WTC11 (cell line): ENCODE results near the gene PIMREG. TPM values are rescaled to one million over a fixed set of nuclear protein-coding genes. Genes with fewer than 3 reads are reported as not detected.

Source experiments
- ATAC-seq: fragments of 200-7000 bp; cut with Tn5 transposase; 2 replicates; pipeline ENCODE4 v1.10.0; 2021; ENCODE audit warnings: mild to moderate bottlenecking, moderate library complexity
- CTCF ChIA-PET: fragments of 300-600 bp; sonication (Branson Sonifier 250); formaldehyde crosslinking; loops from one replicate; lab custom pipeline; 2021; ENCODE audit warnings: antibody characterized with exemption; lab: Charles Lee
- POLR2A ChIA-PET: fragments of 350-600 bp; sonication (Branson Sonifier 250); formaldehyde crosslinking; loops from one replicate; lab custom pipeline; 2021; ENCODE audit warnings: antibody characterized with exemption; lab: Charles Lee
- DNase-seq: peaks from one replicate; pipeline ENCODE4 v3.0.0; 2021; ENCODE audit warnings: low spot score
- H3K27ac Mint-ChIP-seq: 2 replicates; pipeline ENCODE4 v1.8.0; 2021; ENCODE audit warnings: mixed read lengths
- H3K27me3 Mint-ChIP-seq: 2 replicates; pipeline ENCODE4 v1.8.0; 2021; ENCODE audit warnings: low read depth, mild to moderate bottlenecking, moderate library complexity, mixed read lengths
- H3K36me3 Mint-ChIP-seq: 2 replicates; pipeline ENCODE4 v1.8.0; 2021; ENCODE audit warnings: mixed read lengths
- H3K4me1 Mint-ChIP-seq: 2 replicates; pipeline ENCODE4 v1.8.0; 2022; ENCODE audit warnings: mixed read lengths
- H3K4me3 Mint-ChIP-seq: 2 replicates; pipeline ENCODE4 v1.8.0; 2021; ENCODE audit warnings: mild to moderate bottlenecking, moderate library complexity, mixed read lengths
- H3K9me3 Mint-ChIP-seq: 2 replicates; pipeline ENCODE4 v1.8.0; 2021; ENCODE audit warnings: mixed read lengths
- ELF4 ChIP-seq: sonication (generic); formaldehyde crosslinking; IDR thresholded peaks from 2 replicates; pipeline ENCODE4 v1.8.1; 2022; ENCODE audit warnings: low read depth, mild to moderate bottlenecking, moderate library complexity, missing genetic modification reagents
- NFATC4 ChIP-seq: fragments of 250-450 bp; sonication (Bioruptor Pico); IDR thresholded peaks from 2 replicates; pipeline ENCODE4 v1.9.0; 2021; ENCODE audit warnings: mild to moderate bottlenecking
- NR1H2 ChIP-seq: sonication (generic); formaldehyde crosslinking; IDR thresholded peaks from 2 replicates; pipeline ENCODE4 v1.9.0; 2021; ENCODE audit warnings: mild to moderate bottlenecking, moderate library complexity, missing genetic modification reagents
- NR3C1 ChIP-seq: sonication (generic); formaldehyde crosslinking; conservative IDR thresholded peaks from 2 replicates; pipeline ENCODE4 v1.8.1; 2023; ENCODE audit warnings: low read depth, mild to moderate bottlenecking, missing genetic modification reagents
- SMAD3 ChIP-seq: sonication (generic); formaldehyde crosslinking; IDR thresholded peaks from 2 replicates; pipeline ENCODE4 v1.8.0; 2022; ENCODE audit warnings: missing genetic modification reagents, mild to moderate bottlenecking, borderline replicate concordance
- SOX15 ChIP-seq: fragments of 250-450 bp; sonication (Bioruptor Pico); IDR thresholded peaks from 2 replicates; pipeline ENCODE4 v1.9.0; 2021; ENCODE audit warnings: mild to moderate bottlenecking
- TEAD1 ChIP-seq: sonication (generic); formaldehyde crosslinking; IDR thresholded peaks from 2 replicates; pipeline ENCODE4 v1.8.0; 2022; ENCODE audit warnings: mild to moderate bottlenecking, missing genetic modification reagents
- TP53 ChIP-seq: sonication (generic); formaldehyde crosslinking; IDR thresholded peaks from 2 replicates; pipeline ENCODE4 v1.8.1; 2023; ENCODE audit warnings: mild to moderate bottlenecking, missing genetic modification reagents
- ZNF396 ChIP-seq: fragments of 250-450 bp; sonication (Bioruptor Pico); IDR thresholded peaks from 2 replicates; pipeline ENCODE4 v1.8.0; 2021; ENCODE audit warnings: mild to moderate bottlenecking, moderate library complexity, borderline replicate concordance
- total RNA-seq: library from RNA; stranded (reverse); gene quantifications from 3 replicates; pipeline ENCODE4 v1.2.3, GENCODE V29; 2021
- TF ChIP-seq, protein P1 (sequence below): sonication (generic); formaldehyde crosslinking; IDR thresholded peaks from 2 replicates; pipeline ENCODE4 v1.8.1; 2023; ENCODE audit warnings: mild to moderate bottlenecking, missing genetic modification reagents
- TF ChIP-seq, protein P2 (sequence below): sonication (generic); formaldehyde crosslinking; IDR thresholded peaks from 2 replicates; pipeline ENCODE4 v1.8.1; 2022; ENCODE audit warnings: low read depth, mild to moderate bottlenecking, moderate library complexity, missing genetic modification reagents, borderline replicate concordance
- TF ChIP-seq, protein P3 (sequence below): sonication (generic); formaldehyde crosslinking; IDR thresholded peaks from 2 replicates; pipeline ENCODE4 v1.8.0; 2022; ENCODE audit warnings: mild to moderate bottlenecking, missing genetic modification reagents
- TF ChIP-seq, protein P4 (sequence below): sonication (generic); formaldehyde crosslinking; IDR thresholded peaks from 2 replicates; pipeline ENCODE4 v1.8.1; 2023; ENCODE audit warnings: mild to moderate bottlenecking, missing genetic modification reagents, moderate library complexity
- TF ChIP-seq, protein P5 (sequence below): sonication (generic); formaldehyde crosslinking; IDR thresholded peaks from 2 replicates; pipeline ENCODE4 v1.8.0; 2023; ENCODE audit warnings: mild to moderate bottlenecking, missing genetic modification reagents
- TF ChIP-seq, protein P6 (sequence below): sonication (generic); formaldehyde crosslinking; conservative IDR thresholded peaks from 2 replicates; pipeline ENCODE4 v1.8.1; 2023; ENCODE audit warnings: mild to moderate bottlenecking, low read depth, missing genetic modification reagents, moderate library complexity

Gene PIMREG
- total RNA-seq, 1 experiment from 2014 or later = 92.2 TPM

DNA sequence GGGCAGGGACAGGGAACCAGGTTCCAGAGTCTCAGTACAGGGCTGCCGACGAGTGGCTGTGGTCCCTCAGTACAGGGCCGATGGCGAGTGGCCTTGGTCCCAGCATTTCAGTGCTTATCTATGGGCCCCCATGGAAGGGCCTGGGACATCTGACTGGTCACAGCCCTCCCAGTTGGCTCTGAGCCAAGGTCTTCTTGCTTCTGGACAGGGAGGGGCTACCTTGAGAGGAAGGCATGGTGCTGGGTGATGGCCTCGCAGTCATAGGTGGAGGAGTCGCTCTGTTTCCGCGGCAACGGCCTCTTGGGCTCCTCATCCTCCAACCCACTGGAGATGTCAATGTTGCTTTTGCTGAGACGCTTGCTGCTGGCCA, 32.5 kb downstream of the PIMREG start:
- Mint-ChIP-seq H3K27ac (no peak overlapping the region), H3K4me1 (peaks cover 22% of the 10 kb centered on the region), H3K4me3 (no peak overlapping the region), H3K27me3 (no peaks in the 10 kb centered on the region), H3K36me3 (no peaks in the 10 kb centered on the region), H3K9me3 (no peaks in the 10 kb centered on the region)
- CTCF ChIA-PET = interaction anchor here (1.4 kb wide), 1 partner anchor 10 kb away, joined by 5 read pairs; no protein-coding TSS in a partner anchor
- DNase-seq (no peak), ATAC-seq (no peak)
- TF ChIP-seq NR3C1 (CRISPR knock-in tag) (no peak), SOX15 (no peak), TP53 (CRISPR knock-in tag) (no peak), NR1H2 (CRISPR knock-in tag) (no peak)
- TF ChIP-seq, protein P1, sequence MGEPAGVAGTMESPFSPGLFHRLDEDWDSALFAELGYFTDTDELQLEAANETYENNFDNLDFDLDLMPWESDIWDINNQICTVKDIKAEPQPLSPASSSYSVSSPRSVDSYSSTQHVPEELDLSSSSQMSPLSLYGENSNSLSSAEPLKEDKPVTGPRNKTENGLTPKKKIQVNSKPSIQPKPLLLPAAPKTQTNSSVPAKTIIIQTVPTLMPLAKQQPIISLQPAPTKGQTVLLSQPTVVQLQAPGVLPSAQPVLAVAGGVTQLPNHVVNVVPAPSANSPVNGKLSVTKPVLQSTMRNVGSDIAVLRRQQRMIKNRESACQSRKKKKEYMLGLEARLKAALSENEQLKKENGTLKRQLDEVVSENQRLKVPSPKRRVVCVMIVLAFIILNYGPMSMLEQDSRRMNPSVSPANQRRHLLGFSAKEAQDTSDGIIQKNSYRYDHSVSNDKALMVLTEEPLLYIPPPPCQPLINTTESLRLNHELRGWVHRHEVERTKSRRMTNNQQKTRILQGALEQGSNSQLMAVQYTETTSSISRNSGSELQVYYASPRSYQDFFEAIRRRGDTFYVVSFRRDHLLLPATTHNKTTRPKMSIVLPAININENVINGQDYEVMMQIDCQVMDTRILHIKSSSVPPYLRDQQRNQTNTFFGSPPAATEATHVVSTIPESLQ (CRISPR knock-in tag) = no peak
- POLR2A ChIA-PET = no interaction called here

DNA sequence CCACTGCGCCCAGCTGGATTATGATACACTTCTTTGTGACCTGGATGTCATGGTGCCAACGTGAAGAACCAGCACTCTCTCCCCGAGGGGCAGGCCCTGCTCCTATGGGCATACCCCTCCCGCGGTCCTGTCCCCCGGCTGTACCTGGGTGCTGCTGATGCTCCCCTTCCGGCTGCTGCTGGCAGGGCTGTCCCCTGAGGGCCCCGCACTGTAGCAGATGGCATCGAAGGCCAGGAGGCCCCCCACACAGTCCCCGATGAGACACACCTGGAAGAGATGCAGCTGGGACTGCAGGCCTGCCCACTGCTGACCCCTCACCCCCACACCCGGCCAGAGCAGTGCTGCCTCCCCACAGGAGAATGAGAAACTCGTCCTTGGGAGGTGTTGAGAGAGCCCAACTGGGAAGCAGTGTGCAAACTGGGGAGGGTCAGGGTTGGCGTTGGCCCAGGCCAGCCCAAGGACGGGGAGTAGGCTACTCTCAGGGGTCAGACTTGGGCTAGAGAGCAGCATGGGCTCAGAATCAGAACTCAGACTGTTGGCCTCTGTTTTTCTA, 33.7 kb downstream of the PIMREG start:
- CTCF ChIA-PET = no interaction called here
- Mint-ChIP-seq H3K36me3 (no peaks in the 10 kb centered on the region), H3K27ac (no peak overlapping the region), H3K9me3 (no peaks in the 10 kb centered on the region), H3K4me3 (no peak overlapping the region), H3K27me3 (no peaks in the 10 kb centered on the region), H3K4me1 (peaks cover 16% of the 10 kb centered on the region)
- POLR2A ChIA-PET = no interaction called here
- TF ChIP-seq, protein P2, sequence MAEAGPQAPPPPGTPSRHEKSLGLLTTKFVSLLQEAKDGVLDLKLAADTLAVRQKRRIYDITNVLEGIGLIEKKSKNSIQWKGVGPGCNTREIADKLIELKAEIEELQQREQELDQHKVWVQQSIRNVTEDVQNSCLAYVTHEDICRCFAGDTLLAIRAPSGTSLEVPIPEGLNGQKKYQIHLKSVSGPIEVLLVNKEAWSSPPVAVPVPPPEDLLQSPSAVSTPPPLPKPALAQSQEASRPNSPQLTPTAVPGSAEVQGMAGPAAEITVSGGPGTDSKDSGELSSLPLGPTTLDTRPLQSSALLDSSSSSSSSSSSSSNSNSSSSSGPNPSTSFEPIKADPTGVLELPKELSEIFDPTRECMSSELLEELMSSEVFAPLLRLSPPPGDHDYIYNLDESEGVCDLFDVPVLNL (CRISPR knock-in tag) = no peak
- TF ChIP-seq NR1H2 (CRISPR knock-in tag) (no peak), TEAD1 (CRISPR knock-in tag) (no peak), NFATC4 (CRISPR knock-in tag) (no peak), ZNF396 (CRISPR knock-in tag) (no peak), SMAD3 (CRISPR knock-in tag) (no peak), ELF4 (CRISPR knock-in tag) (no peak)
- TF ChIP-seq, protein P3, sequence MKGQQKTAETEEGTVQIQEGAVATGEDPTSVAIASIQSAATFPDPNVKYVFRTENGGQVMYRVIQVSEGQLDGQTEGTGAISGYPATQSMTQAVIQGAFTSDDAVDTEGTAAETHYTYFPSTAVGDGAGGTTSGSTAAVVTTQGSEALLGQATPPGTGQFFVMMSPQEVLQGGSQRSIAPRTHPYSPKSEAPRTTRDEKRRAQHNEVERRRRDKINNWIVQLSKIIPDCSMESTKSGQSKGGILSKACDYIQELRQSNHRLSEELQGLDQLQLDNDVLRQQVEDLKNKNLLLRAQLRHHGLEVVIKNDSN (CRISPR knock-in tag) = no peak
- TF ChIP-seq, protein P4, sequence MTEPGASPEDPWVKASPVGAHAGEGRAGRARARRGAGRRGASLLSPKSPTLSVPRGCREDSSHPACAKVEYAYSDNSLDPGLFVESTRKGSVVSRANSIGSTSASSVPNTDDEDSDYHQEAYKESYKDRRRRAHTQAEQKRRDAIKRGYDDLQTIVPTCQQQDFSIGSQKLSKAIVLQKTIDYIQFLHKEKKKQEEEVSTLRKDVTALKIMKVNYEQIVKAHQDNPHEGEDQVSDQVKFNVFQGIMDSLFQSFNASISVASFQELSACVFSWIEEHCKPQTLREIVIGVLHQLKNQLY (CRISPR knock-in tag) = no peak
- TF ChIP-seq, protein P5, sequence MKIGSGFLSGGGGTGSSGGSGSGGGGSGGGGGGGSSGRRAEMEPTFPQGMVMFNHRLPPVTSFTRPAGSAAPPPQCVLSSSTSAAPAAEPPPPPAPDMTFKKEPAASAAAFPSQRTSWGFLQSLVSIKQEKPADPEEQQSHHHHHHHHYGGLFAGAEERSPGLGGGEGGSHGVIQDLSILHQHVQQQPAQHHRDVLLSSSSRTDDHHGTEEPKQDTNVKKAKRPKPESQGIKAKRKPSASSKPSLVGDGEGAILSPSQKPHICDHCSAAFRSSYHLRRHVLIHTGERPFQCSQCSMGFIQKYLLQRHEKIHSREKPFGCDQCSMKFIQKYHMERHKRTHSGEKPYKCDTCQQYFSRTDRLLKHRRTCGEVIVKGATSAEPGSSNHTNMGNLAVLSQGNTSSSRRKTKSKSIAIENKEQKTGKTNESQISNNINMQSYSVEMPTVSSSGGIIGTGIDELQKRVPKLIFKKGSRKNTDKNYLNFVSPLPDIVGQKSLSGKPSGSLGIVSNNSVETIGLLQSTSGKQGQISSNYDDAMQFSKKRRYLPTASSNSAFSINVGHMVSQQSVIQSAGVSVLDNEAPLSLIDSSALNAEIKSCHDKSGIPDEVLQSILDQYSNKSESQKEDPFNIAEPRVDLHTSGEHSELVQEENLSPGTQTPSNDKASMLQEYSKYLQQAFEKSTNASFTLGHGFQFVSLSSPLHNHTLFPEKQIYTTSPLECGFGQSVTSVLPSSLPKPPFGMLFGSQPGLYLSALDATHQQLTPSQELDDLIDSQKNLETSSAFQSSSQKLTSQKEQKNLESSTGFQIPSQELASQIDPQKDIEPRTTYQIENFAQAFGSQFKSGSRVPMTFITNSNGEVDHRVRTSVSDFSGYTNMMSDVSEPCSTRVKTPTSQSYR = no peak
- TF ChIP-seq, protein P6, sequence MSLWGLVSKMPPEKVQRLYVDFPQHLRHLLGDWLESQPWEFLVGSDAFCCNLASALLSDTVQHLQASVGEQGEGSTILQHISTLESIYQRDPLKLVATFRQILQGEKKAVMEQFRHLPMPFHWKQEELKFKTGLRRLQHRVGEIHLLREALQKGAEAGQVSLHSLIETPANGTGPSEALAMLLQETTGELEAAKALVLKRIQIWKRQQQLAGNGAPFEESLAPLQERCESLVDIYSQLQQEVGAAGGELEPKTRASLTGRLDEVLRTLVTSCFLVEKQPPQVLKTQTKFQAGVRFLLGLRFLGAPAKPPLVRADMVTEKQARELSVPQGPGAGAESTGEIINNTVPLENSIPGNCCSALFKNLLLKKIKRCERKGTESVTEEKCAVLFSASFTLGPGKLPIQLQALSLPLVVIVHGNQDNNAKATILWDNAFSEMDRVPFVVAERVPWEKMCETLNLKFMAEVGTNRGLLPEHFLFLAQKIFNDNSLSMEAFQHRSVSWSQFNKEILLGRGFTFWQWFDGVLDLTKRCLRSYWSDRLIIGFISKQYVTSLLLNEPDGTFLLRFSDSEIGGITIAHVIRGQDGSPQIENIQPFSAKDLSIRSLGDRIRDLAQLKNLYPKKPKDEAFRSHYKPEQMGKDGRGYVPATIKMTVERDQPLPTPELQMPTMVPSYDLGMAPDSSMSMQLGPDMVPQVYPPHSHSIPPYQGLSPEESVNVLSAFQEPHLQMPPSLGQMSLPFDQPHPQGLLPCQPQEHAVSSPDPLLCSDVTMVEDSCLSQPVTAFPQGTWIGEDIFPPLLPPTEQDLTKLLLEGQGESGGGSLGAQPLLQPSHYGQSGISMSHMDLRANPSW (CRISPR knock-in tag) = no peak
- ATAC-seq (no peak), DNase-seq (no peak)
